Stimulated activated CD4-positive, alpha-beta T cell treated with anti-CD3 and anti-CD28 coated beads, Interleukin-1b, Interleukin-23, amount 100 ng/mL, for 48 hours (primary cell): ENCODE results near the gene PCAT7.
"Not testable (repeated sequence)": the region's sequence is repeated elsewhere in the genome, so short reads cannot be mapped to it uniquely, and the experiment has no call there.

Experiments used
- DNase-seq: peaks from one replicate; pipeline ENCODE4 v3.0.0-alpha.2; 2020

The PCAT7 gene

GRCh38 chr9:94564279-94564678 is 9.4 kb downstream of the PCAT7 start:
- DNase-seq, result not testable (repeated sequence)

DNA sequence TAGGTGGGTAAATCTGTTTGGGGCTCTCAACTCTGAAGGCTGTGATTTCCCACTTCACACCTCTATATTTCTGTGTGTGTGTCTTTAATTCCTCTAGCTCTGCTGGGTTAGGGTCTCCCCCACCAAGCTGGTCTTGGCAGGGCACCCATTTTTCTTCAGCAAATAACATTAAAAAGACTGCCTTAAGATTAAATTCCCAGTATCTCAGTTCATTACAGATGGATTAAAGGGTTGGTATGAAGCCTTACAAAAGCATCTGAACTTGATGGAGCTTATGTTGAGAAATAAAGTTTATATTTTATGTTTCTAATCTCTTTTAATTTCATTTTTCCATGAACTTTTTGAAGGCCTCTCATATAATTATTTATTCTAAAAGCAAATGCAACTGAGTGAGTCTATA is 11.7 kb downstream of the PCAT7 start:
- no peak for DNase-seq

GRCh38 chr9:94567271-94567670 is 12.4 kb downstream of the PCAT7 start:
- DNase-seq, result no peak

DNA sequence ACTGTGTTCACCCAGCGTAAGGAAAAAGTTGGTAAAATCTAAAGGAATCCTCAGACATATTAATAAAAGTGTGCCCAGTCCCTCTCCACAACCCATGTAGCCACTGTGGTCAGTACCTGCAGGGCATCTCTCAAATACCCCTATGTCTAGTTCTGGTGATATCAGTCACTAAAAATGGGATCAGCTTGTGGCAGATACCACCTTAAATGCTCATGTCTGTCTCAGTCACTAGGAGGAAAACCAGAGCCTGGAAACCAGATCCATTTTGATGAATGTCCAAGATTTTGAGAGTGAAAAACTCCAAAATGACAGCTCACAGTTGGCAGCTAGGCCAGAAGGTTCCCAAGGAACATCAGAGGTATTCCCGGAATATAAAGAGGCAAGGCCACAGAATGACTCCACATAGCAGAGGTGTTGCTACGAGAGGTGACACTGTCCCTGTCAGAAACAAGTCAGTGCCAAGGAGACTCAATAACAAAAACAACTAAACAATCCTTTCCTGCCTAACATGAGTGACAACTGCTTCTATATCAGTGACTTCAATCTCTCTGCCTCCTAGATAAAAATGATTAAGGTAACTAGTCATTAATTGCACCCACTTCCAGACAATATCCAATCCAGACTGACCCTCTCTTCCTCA is 13.5 kb downstream of the PCAT7 start:
- no peak for DNase-seq

GRCh38 chr9:94568972-94569712 is 14.3 kb downstream of the PCAT7 start:
- DNase-seq, result no peak

DNA sequence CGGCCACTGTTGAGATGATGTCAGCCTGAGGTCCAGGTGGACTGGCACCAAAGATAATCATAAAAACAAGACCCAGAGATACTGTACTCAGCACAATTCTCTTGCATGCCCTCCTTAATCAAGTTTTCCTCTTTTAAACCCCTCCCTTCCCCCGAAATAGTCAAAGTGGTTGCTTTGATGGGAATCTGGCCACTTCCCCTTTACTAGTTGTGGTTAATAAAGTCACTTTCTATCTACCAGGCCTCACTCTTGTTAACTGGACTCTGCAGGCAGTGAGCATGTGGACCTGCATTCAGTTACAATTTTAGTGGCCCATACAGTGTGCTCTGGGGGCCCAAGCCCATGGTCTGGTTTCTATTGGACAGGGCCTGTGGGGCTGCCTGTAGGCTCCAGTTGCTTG is 21.2 kb downstream of the PCAT7 start:
- DNase-seq, result no peak

- no peak for DNase-seq
These were observed 22.2 kb downstream of the PCAT7 start for GRCh38 chr9:94577036-94577435.

DNA sequence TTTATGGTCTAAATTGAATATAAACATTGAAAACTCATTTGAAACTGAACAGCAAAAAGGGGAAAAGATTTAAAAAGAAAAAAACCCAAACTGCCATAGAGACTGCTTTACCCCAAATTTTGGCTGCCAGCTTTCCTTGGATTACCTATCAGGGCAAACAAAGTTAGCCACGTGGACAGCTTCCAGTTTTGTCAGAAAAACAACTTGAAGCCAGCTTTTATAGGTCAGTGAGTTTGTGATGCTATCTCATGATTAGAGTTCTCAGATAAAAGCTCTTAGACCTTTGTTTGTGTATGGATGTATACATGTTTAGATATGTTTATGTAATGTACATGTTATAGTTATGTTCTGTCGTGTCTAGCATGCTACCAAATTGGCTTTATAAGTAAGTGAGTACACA is 22.7 kb downstream of the PCAT7 start:
- no peak for DNase-seq

- DNase-seq, result no peak
These were observed 26.8 kb downstream of the PCAT7 start for GRCh38 chr9:94581728-94582127.

GRCh38 chr9:94584555-94584954 is 29.7 kb downstream of the PCAT7 start:
- DNase-seq, result no peak

GRCh38 chr9:94586316-94586715 is 31.4 kb downstream of the PCAT7 start:
- DNase-seq, result no peak

- DNase-seq, result no peak
These were observed 31.9 kb downstream of the PCAT7 start for GRCh38 chr9:94586814-94587213.

- DNase-seq, result no peak
These were observed 33.8 kb downstream of the PCAT7 start for GRCh38 chr9:94588681-94589080.

GRCh38 chr9:94591046-94591545 is 36.2 kb downstream of the PCAT7 start:
- DNase-seq, result not testable (repeated sequence)

DNA sequence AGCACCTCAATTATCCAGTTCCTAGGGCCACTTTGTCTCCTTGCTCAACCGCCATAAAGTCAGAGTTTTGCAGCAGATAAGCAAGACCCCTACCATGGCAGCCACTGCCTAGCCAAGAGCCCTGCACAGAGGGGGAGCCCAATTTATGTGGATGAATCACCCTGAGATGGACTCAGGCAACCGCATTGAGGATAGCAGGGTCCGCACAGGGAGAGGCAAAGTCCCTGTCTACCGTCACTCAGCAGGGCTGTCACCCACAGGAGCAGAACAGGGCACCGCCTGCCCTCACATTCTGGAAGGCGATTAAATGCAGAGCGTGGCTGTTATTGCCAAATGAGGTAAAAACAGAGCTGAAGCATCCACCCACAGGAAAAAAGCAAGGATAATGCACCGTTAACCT is 37.0 kb downstream of the PCAT7 start:
- no peak for DNase-seq

- not testable (repeated sequence) for DNase-seq
These were observed 37.8 kb downstream of the PCAT7 start for GRCh38 chr9:94592683-94593082.

DNA sequence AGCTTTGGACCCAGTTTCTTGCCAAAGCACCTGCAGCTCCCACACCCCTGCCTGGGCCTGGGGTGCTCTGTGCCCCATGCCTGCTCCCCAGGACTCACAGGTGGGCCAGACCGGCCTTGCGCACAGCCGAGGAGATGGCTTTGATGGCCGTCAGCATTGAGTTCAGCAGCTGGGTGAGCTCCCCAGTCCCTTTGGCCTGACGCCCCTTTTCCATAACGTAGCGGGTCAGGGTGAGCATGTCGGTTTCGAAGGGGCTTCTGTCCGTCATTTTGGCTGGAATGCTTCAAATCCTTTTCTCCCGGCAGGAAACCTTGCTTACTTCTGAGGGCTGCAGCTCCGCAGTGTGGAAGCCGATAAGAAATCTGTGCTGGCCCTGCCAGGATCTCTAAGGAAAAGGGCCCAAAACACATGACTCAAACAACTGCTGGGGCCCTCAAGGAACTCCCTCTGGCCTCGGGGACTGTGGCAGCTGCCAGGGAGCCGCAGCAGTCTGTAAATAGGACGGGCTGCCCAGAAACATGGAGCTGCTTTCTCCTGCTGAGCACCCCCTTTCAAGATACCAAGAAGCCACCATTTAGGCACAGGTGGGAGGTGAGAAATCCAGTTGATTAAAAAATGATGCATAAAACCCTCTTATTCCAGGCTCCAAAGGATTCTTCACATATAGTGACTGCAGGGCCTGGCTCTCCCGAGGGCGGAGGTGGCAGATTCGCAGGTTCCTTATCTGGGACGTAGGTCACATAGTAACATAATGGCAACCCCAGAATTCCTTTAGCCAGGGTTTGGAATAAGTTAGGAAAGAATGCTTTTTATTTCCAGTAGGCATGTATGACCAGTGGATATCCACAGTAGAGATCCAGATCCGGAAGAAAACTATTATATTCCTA is 38.8 kb downstream of the PCAT7 start, which contains the start of gene FBP2:
Gene FBP2 (minus strand): TSS at position 366 of the 887 bp plus-strand sequence. CDS start 98 bp downstream, at position 268.
- no peak for DNase-seq

GRCh38 chr9:94599102-94599501 is 44.2 kb downstream of the PCAT7 start:
- DNase-seq, result no peak

- DNase-seq, result no peak
These were observed 45.4 kb downstream of the PCAT7 start for GRCh38 chr9:94600258-94600657.

- no peak for DNase-seq
These were observed 45.8 kb downstream of the PCAT7 start for GRCh38 chr9:94600715-94601114.

- no peak for DNase-seq
These were observed 47.8 kb downstream of the PCAT7 start for GRCh38 chr9:94602666-94603065.

DNA sequence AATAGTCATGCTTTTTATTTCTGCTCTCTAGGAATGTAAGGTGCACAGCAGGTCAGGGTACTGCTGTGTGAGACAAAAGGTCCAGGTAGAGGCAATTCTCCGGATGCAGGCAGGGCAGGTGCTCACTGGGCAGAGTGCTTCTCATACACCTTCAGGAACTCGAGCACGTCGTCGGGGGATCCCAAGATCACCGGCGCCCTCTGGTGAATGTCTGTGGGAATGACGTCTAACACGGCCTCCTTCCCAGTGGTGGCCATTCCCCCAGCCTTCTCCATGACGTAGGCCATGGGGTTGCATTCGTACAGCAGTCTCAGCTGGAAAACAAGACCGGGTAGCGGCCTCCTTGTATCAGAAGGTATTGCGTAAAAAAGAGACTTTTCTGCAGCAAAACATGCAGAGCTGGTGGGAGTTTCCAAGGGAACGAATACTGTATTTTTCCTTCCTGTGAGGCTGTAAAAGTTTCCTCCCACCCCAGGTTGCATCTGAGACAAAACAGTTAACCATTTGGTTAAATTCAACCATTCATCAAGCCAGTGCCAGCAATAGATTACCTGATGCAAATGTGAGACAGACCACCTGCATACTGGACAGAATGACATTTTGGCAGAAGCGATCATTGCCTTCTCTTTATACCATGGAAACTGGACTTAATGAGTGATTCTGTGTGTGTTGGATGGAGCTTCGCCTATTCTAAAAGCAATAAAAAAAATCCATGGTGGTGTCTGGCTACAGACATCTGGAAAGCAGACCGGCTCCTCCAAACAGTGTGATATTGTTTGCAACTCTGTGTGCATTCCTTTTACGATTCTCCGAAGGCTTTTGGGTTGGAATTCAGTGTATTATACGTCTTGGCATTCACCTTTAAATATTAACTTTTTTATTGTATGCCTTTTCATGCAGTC is 48.6 kb downstream of the PCAT7 start:
- peak; percentile 71 for DNase-seq
